DND-41 (cell line): Measurements from ENCODE around the gene IFIH1.

Source experiments
- CTCF ChIP-seq: IDR thresholded peaks from 2 replicates; pipeline ENCODE4 v1.5.1; 2012; ENCODE audit warnings: borderline replicate concordance, low read length, moderate library complexity, mild to moderate bottlenecking; ENCODE audit not compliant: poor library complexity, severe bottlenecking; ENCODE audit errors: extremely low read depth
- EZH2 ChIP-seq: IDR thresholded peaks from 3 replicates; pipeline ENCODE4 v1.6.1; 2012; ENCODE audit warnings: borderline replicate concordance, low read depth, mild to moderate bottlenecking, moderate library complexity, low read length, inconsistent platforms; ENCODE audit not compliant: severe bottlenecking

- TF ChIP-seq EZH2: no peak
- TF ChIP-seq CTCF: no peak
These were observed 23.8 kb upstream of the IFIH1 start for GRCh38 chr2:162342321-162342720.
